Hepatocyte (in vitro differentiated cells): ENCODE results near the gene TUBA3E.
"Not testable (repeated sequence)": the region's sequence is repeated elsewhere in the genome, so short reads cannot be mapped to it uniquely, and the experiment has no call there.

Source experiments
- CTCF ChIP-seq: fragments of 200-600 bp; sonication (generic); IDR thresholded peaks from 2 replicates; pipeline ENCODE4 v1.5.1; 2016; ENCODE audit warnings: antibody characterized with exemption, mild to moderate bottlenecking; ENCODE audit not compliant: poor library complexity
- EZH2 ChIP-seq: fragments of 200-600 bp; sonication (generic); IDR thresholded peaks from 2 replicates; pipeline ENCODE4 v1.6.1; 2016; ENCODE audit warnings: antibody characterized with exemption, mild to moderate bottlenecking, borderline replicate concordance
- EZH2phosphoT487 ChIP-seq: fragments of 200-600 bp; sonication (generic); IDR thresholded peaks from one replicate; pipeline ENCODE4 v1.6.1; 2018; ENCODE audit warnings: antibody characterized with exemption, mild to moderate bottlenecking, low read depth, moderate library complexity; ENCODE audit not compliant: unreplicated experiment, severe bottlenecking

DNA sequence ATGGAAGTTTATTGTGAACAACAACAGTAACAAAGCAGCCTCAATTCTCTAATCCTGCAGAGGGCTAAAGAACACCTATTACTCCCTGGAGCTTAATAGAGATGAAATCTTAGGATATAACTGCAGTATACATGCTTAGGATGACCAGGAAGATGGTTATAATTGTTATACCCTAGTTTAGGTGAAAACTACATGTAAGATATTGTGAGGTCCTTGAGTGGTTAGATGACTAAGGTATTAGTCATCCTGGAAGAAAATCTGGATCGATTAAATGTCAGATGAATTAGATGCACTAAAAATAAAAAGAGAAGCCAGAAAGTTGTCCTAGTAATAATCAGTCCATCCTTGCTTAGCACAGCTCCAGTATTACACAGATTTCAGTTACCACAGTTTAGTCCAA is 22.3 kb upstream of the TUBA3E start:
- not testable (repeated sequence) for TF ChIP-seq CTCF, EZH2, EZH2phosphoT487
